B cell (primary cell): Measurements from ENCODE around the gene ZNF496.

Source experiments
- EZH2 ChIP-seq: IDR thresholded peaks from 2 replicates; pipeline ENCODE4 v1.6.1; 2012; ENCODE audit warnings: borderline replicate concordance, low read depth, mild to moderate bottlenecking, moderate library complexity, low read length; ENCODE audit not compliant: insufficient read depth, poor library complexity, severe bottlenecking
- TF ChIP-seq, protein P1 (sequence below): fragments of 200-600 bp; IDR thresholded peaks from one replicate; pipeline ENCODE4 v1.8.0; 2022; ENCODE audit warnings: antibody characterized with exemption, mild to moderate bottlenecking

GRCh38 chr1:247273013-247273412 lies 58.7 kb downstream of the ZNF496 start:
- TF ChIP-seq, protein P1, sequence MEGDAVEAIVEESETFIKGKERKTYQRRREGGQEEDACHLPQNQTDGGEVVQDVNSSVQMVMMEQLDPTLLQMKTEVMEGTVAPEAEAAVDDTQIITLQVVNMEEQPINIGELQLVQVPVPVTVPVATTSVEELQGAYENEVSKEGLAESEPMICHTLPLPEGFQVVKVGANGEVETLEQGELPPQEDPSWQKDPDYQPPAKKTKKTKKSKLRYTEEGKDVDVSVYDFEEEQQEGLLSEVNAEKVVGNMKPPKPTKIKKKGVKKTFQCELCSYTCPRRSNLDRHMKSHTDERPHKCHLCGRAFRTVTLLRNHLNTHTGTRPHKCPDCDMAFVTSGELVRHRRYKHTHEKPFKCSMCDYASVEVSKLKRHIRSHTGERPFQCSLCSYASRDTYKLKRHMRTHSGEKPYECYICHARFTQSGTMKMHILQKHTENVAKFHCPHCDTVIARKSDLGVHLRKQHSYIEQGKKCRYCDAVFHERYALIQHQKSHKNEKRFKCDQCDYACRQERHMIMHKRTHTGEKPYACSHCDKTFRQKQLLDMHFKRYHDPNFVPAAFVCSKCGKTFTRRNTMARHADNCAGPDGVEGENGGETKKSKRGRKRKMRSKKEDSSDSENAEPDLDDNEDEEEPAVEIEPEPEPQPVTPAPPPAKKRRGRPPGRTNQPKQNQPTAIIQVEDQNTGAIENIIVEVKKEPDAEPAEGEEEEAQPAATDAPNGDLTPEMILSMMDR: no peak
- TF ChIP-seq EZH2: no peak
